CD8-positive, alpha-beta memory T cell (primary cell): Measurements from ENCODE around the gene CFHR5. TPM values are rescaled to one million over a fixed set of nuclear protein-coding genes. Genes with fewer than 3 reads are reported as not detected.

Experiments
- CTCF ChIA-PET: fragments of 350-600 bp; sonication (Branson Sonifier 250); formaldehyde crosslinking; loops from one replicate; lab custom pipeline; 2021; ENCODE audit warnings: antibody characterized with exemption; lab: Charles Lee
- POLR2A ChIA-PET: fragments of 350-600 bp; sonication (Branson Sonifier 250); formaldehyde crosslinking; loops from one replicate; lab custom pipeline; 2021; ENCODE audit warnings: antibody characterized with exemption; lab: Charles Lee
- DNase-seq, 5 donors: peaks; one replicate each; pipeline versions ENCODE4 v3.0.0 to v3.0.0-alpha.2; 2020 to 2022; ENCODE audit warnings: mixed read lengths in 1 of 5
- H3K27ac ChIP-seq: one replicate; pipeline ENCODE4 v1.7.0; 2013; ENCODE audit warnings: low read depth, mild to moderate bottlenecking, low read length, moderate library complexity
- H3K27me3 ChIP-seq: 2 replicates; pipeline ENCODE4 v1.7.0; 2013; ENCODE audit warnings: low read length, mild to moderate bottlenecking; ENCODE audit not compliant: insufficient read depth, poor library complexity, severe bottlenecking
- H3K36me3 ChIP-seq: 2 replicates; pipeline ENCODE4 v1.7.0; 2013; ENCODE audit warnings: mild to moderate bottlenecking, low read length, moderate library complexity; ENCODE audit not compliant: insufficient read depth
- H3K4me1 ChIP-seq: 2 replicates; pipeline ENCODE4 v1.7.0; 2013; ENCODE audit warnings: mild to moderate bottlenecking, low read length, moderate library complexity; ENCODE audit not compliant: insufficient read depth
- H3K4me3 ChIP-seq: 2 replicates; pipeline ENCODE4 v1.7.0; 2013; ENCODE audit warnings: mild to moderate bottlenecking, low read length
- H3K9me3 ChIP-seq: 2 replicates; pipeline ENCODE4 v1.7.0; 2013; ENCODE audit warnings: mild to moderate bottlenecking, low read length
- H3K27ac Mint-ChIP-seq, 8 donors: one replicate each; pipeline ENCODE4 v1.8.0; 2020 to 2021; ENCODE audit warnings: mixed read lengths in 8 of 8, mild to moderate bottlenecking in 6 of 8, inconsistent platforms in 3 of 8, moderate library complexity in 3 of 8
- H3K27me3 Mint-ChIP-seq, 2 donors: one replicate each; pipeline ENCODE4 v1.8.0; 2020 to 2021; ENCODE audit warnings: mixed read lengths in 2 of 2, mild to moderate bottlenecking in 1 of 2, moderate library complexity in 1 of 2
- H3K36me3 Mint-ChIP-seq, 3 donors: one replicate each; pipeline ENCODE4 v1.8.0; 2020 to 2021; ENCODE audit warnings: mixed read lengths in 3 of 3, inconsistent platforms in 1 of 3, mild to moderate bottlenecking in 1 of 3
- H3K4me1 Mint-ChIP-seq, 3 donors: one replicate each; pipeline ENCODE4 v1.8.0; 2020 to 2021; ENCODE audit warnings: mixed read lengths in 3 of 3, inconsistent platforms in 1 of 3, mild to moderate bottlenecking in 1 of 3
- H3K4me3 Mint-ChIP-seq, 7 donors: one replicate each; pipeline ENCODE4 v1.8.0; 2020 to 2021; ENCODE audit warnings: mixed read lengths in 7 of 7, mild to moderate bottlenecking in 6 of 7, moderate library complexity in 4 of 7, inconsistent platforms in 2 of 7
- H3K9me3 Mint-ChIP-seq, 5 donors: one replicate each; pipeline ENCODE4 v1.8.0; 2020 to 2022; ENCODE audit warnings: mixed read lengths in 5 of 5, mild to moderate bottlenecking in 3 of 5, moderate library complexity in 2 of 5, inconsistent platforms in 1 of 5
- polyA plus RNA-seq: library from polyadenylated mRNA; unstranded; fragments of 300-500 nt; fragmentation: Illumina TruSeq; gene quantifications from one replicate; pipeline ENCODE4 v1.2.3, GENCODE V29; 2021
- total RNA-seq, 2 experiments: library from RNA; stranded (reverse); gene quantifications; one replicate each; pipeline ENCODE4 v1.2.3, GENCODE V29; 2021

Gene CFHR5
- total and polyA plus RNA-seq, 3 experiments from 2014 or later = not detected

DNA sequence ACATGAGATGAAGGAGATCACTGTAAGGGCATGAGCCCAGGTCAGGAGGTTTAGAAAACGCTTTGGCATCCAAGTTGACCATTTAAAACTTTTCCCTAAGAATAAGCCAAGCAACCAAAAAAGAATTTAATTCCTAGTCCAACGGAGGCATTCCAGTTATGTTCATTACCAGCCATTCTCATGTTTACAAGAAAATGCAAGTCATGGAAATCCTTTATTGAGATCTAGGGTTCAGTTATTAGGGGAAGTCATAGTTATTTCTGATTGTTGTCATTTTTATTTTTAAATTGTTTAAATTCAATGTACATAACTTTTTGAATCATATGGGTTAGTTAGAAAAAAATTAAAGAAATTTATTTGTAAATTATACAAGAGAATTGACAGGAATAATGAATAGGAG, 24.5 kb downstream of the CFHR5 start:
- H3K4me3 ChIP-seq = no peak overlapping the region
- H3K36me3 Mint-ChIP-seq = no peaks in the 10 kb centered on the region
- H3K36me3 ChIP-seq = no peaks in the 10 kb centered on the region
- H3K9me3 ChIP-seq = no peaks in the 10 kb centered on the region
- no peaks in the 10 kb centered on the region for H3K27me3 ChIP-seq
- no peak overlapping the region for H3K4me3 Mint-ChIP-seq
- ChIA-PET CTCF (no interaction called here), POLR2A (no interaction called here)
- H3K9me3 Mint-ChIP-seq = no peaks in the 10 kb centered on the region
- H3K27ac ChIP-seq = no peak overlapping the region
- no peaks in the 10 kb centered on the region for H3K4me1 ChIP-seq
- H3K27ac Mint-ChIP-seq = no peak overlapping the region
- no peaks in the 10 kb centered on the region for H3K4me1 Mint-ChIP-seq
- peaks cover 0 to 9% of the 10 kb centered on the region in 2 donors for H3K27me3 Mint-ChIP-seq
- DNase-seq = no peak

DNA sequence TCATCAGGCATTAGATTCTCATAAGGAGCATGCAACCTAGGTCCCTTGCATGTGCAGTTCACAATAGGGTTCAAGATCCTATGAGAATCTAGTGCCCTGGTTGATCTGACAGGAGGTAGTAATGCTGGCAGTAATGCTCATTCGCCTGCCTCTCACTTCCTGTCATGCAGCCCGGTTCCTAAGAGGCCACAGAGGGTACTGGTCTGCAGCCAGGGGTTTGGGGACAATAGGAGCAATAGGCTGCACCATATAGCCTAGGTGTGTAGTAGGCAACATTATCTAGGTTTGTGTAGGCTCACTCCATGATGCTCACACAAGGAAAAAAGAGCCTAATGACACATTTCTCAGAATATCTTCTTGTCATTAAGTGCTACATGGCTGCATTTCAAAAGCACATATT, 25.8 kb downstream of the CFHR5 start:
- H3K4me1 Mint-ChIP-seq = no peaks in the 10 kb centered on the region
- H3K9me3 ChIP-seq = no peaks in the 10 kb centered on the region
- no peaks in the 10 kb centered on the region for H3K9me3 Mint-ChIP-seq
- H3K4me3 Mint-ChIP-seq = no peak overlapping the region
- no peak overlapping the region for H3K4me3 ChIP-seq
- no peak overlapping the region for H3K27ac Mint-ChIP-seq
- no peaks in the 10 kb centered on the region for H3K36me3 ChIP-seq
- H3K27me3 ChIP-seq = no peaks in the 10 kb centered on the region
- H3K4me1 ChIP-seq = no peaks in the 10 kb centered on the region
- CTCF ChIA-PET = no interaction called here
- peaks cover 0 to 6% of the 10 kb centered on the region in 2 donors for H3K27me3 Mint-ChIP-seq
- DNase-seq = no peak
- H3K27ac ChIP-seq = no peak overlapping the region
- H3K36me3 Mint-ChIP-seq = no peaks in the 10 kb centered on the region
- POLR2A ChIA-PET = no interaction called here

DNA sequence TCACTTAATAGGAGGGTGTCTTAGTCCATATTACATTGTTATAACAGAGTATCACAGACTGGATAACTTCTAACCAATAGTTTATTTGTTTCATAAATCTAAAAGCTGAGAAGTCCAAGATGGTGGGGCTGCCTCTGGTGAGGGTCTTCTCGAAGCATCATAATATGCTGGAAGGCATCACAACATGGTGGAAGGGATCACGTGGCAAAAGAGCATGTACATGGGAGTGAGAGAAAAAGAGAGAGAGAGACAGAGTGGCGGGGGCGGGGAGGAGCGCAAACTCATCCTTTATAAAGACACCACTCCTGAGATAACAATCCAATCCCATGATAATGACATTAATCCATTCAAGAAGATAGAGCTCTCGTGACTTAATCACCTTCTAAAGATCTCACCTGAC, 31.5 kb downstream of the CFHR5 start:
- CTCF ChIA-PET = no interaction called here

DNA sequence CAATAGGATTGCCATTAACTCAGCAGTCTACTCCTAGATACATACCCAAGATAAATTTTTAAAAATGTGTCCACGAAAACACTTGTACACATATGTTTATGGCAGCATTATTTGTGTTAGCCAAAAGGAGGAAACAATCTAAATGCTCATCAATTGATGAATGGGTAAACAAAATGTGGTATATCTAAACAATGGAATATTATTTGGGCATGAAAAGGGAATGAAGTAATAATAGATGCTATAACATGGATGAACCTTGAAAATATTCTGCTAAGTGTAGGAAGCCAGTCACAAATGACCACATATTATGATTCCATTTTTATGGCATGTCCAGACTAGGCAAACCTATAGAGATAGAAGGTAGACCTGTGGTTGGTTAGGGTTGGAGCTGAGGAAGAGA, 34.3 kb downstream of the CFHR5 start:
- Histone ChIP-seq H3K36me3 (no peaks in the 10 kb centered on the region), H3K27ac (no peak overlapping the region), H3K4me3 (no peak overlapping the region), H3K9me3 (no peaks in the 10 kb centered on the region), H3K4me1 (no peaks in the 10 kb centered on the region), H3K27me3 (no peaks in the 10 kb centered on the region)
- ChIA-PET POLR2A (no interaction called here), CTCF (no interaction called here)
- Mint-ChIP-seq H3K27me3 (peaks cover 0 to 3% of the 10 kb centered on the region in 2 donors), H3K4me1 (no peaks in the 10 kb centered on the region), H3K27ac (peak overlapping the region in 1 of 8 donors; percentile 56), H3K4me3 (no peak overlapping the region), H3K36me3 (no peaks in the 10 kb centered on the region), H3K9me3 (peaks cover 3 to 12% (median 7%) of the 10 kb centered on the region in 5 donors)
- no peak for DNase-seq

More for the DNA sequence above, 31.5 kb downstream of the CFHR5 start:
- no peak overlapping the region for H3K4me3 ChIP-seq
- no peaks in the 10 kb centered on the region for H3K36me3 ChIP-seq
- no peaks in the 10 kb centered on the region for H3K9me3 ChIP-seq
- POLR2A ChIA-PET = no interaction called here
- Mint-ChIP-seq H3K9me3 (peaks cover 3 to 12% (median 7%) of the 10 kb centered on the region in 5 donors), H3K4me1 (no peaks in the 10 kb centered on the region), H3K27ac (no peak overlapping the region), H3K27me3 (peaks cover 3 to 6% of the 10 kb centered on the region in 2 donors), H3K36me3 (no peaks in the 10 kb centered on the region), H3K4me3 (no peak overlapping the region)
- H3K27ac ChIP-seq = no peak overlapping the region
- no peaks in the 10 kb centered on the region for H3K4me1 ChIP-seq
- H3K27me3 ChIP-seq = no peaks in the 10 kb centered on the region
- DNase-seq = no peak

DNA sequence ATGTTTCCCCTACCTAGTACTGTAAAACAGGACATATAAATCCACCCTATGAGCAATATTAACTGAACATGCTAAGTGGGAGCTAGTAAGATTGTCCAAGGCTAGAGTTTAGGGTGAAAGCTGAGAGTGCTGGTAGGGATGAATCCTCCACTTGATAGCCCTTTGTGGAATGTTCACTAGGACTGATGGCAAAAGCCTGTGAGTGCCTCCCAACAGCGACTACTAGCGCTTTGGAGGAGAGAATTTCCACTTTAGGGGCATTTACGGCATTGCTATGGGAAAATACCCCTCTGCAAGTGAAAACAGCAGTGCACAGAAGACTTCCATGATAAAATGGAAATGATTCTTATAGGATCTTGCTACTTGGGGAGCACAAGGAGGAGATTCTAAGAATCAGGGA, 35.9 kb downstream of the CFHR5 start:
- no peak overlapping the region for H3K27ac ChIP-seq
- Mint-ChIP-seq H3K4me1 (no peaks in the 10 kb centered on the region), H3K27me3 (peaks cover under 1 to 3% of the 10 kb centered on the region in 2 donors), H3K27ac (no peak overlapping the region), H3K36me3 (no peaks in the 10 kb centered on the region), H3K4me3 (no peak overlapping the region), H3K9me3 (peaks cover 3 to 12% (median 7%) of the 10 kb centered on the region in 5 donors)
- H3K4me1 ChIP-seq = no peaks in the 10 kb centered on the region
- H3K27me3 ChIP-seq = no peaks in the 10 kb centered on the region
- CTCF ChIA-PET = no interaction called here
- no peak overlapping the region for H3K4me3 ChIP-seq
- DNase-seq = no peak
- no peaks in the 10 kb centered on the region for H3K9me3 ChIP-seq
- POLR2A ChIA-PET = no interaction called here
- H3K36me3 ChIP-seq = no peaks in the 10 kb centered on the region

DNA sequence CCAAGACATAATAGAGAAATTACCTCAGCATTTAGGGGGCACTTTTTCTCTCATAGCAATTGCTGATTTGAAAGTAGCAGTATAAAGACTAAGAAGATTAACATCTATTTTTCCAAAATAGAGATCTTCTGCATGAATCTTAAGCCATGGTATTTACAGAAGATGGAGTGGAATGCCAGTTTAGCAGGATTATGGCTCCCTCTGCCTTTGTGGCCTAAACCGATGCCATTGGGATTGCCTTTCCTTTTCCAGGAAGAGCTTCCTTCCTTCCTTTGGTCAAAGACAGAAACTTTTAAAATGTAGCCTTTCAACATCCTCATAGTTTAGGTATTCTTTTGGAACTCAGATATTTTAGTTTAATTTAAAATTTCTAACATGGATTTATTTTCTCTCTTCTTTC, 39.4 kb downstream of the CFHR5 start:
- Histone ChIP-seq H3K9me3 (no peaks in the 10 kb centered on the region), H3K27ac (no peak overlapping the region), H3K4me3 (no peak overlapping the region), H3K27me3 (no peaks in the 10 kb centered on the region), H3K36me3 (no peaks in the 10 kb centered on the region), H3K4me1 (no peaks in the 10 kb centered on the region)
- ChIA-PET CTCF (no interaction called here), POLR2A (no interaction called here)
- H3K4me1 Mint-ChIP-seq = no peaks in the 10 kb centered on the region
- H3K4me3 Mint-ChIP-seq = no peak overlapping the region
- H3K36me3 Mint-ChIP-seq = no peaks in the 10 kb centered on the region
- no peak overlapping the region for H3K27ac Mint-ChIP-seq
- DNase-seq = no peak
- peaks cover 0 to 5% (median 2%) of the 10 kb centered on the region in 5 donors for H3K9me3 Mint-ChIP-seq
- peaks cover under 1 to 4% of the 10 kb centered on the region in 2 donors for H3K27me3 Mint-ChIP-seq

DNA sequence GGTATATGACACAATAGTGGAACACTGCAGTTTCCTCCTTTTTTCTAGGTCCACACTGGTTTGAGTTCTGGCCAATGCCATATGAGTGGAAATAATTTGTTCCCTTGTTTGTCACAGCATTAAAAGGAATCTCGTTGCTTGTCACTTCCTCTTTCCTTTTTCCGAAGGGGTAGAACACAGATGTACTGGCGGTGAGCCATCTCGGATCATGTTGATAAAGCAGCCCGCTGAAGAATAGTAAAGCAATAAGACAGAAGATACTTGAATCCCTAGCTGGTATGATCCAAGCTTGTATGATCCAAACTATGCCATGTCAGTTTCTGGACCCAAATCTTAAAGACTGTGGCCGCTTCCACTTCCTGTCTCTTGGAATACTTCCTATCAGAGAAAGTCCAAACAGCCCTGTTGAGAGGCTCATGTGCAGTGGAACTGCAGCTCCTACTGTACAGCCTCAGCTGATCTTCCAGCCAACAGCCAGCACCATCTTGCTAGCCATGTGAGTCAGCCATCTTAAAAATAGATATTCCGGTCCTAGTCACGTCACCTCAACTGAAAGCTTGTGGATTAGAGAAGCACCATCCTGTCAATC, 40.3 kb downstream of the CFHR5 start:
- no peaks in the 10 kb centered on the region for H3K9me3 Mint-ChIP-seq
- no peak for DNase-seq
- CTCF ChIA-PET = no interaction called here
- POLR2A ChIA-PET = no interaction called here
- no peaks in the 10 kb centered on the region for H3K4me1 Mint-ChIP-seq
- H3K27ac ChIP-seq = no peak overlapping the region
- no peaks in the 10 kb centered on the region for H3K36me3 ChIP-seq
- H3K27ac Mint-ChIP-seq = no peak overlapping the region
- H3K4me1 ChIP-seq = no peaks in the 10 kb centered on the region
- H3K27me3 Mint-ChIP-seq = peaks cover 3 to 4% of the 10 kb centered on the region in 2 donors
- no peaks in the 10 kb centered on the region for H3K9me3 ChIP-seq
- no peak overlapping the region for H3K4me3 ChIP-seq
- no peaks in the 10 kb centered on the region for H3K27me3 ChIP-seq
- no peak overlapping the region for H3K4me3 Mint-ChIP-seq
- no peaks in the 10 kb centered on the region for H3K36me3 Mint-ChIP-seq

DNA sequence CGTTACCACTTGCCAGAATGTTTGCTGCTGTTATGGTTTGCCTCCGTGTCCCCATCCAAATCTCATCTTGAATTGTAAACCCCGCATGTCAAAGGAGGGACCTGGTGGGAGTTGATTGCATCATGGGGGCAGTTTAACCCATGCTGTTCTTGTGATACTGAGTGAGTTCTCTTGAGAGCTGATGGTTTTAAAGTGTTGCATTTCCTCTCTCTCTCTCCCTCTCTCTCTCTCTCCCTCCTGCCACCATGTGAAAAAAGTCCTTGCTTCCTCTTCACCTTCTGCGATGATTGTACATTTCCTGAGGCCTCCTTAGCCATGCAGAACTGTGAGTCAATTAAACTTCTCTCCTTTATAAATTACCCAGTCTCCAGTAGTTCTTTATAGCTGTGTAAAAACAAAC, 44.4 kb downstream of the CFHR5 start:
- Mint-ChIP-seq H3K4me1 (no peaks in the 10 kb centered on the region), H3K27ac (no peak overlapping the region), H3K4me3 (no peak overlapping the region), H3K9me3 (no peaks in the 10 kb centered on the region), H3K27me3 (peaks cover 4% of the 10 kb centered on the region in 2 donors), H3K36me3 (no peaks in the 10 kb centered on the region)
- no peak overlapping the region for H3K27ac ChIP-seq
- no peak for DNase-seq
- no peak overlapping the region for H3K4me3 ChIP-seq
- no peaks in the 10 kb centered on the region for H3K9me3 ChIP-seq
- POLR2A ChIA-PET = no interaction called here
- CTCF ChIA-PET = no interaction called here
- no peaks in the 10 kb centered on the region for H3K27me3 ChIP-seq
- H3K36me3 ChIP-seq = no peaks in the 10 kb centered on the region
- no peaks in the 10 kb centered on the region for H3K4me1 ChIP-seq
